ENCODE measurements around the gene SLC26A11. TPM values are rescaled to one million over a fixed set of nuclear protein-coding genes. Genes with fewer than 3 reads are reported as not detected.

SLC26A11 gene
- total and polyA plus RNA-seq, 3 donors (not counting 1 experiment from before 2014, with no cell fraction given), result 1.5 to 12.0 (median 10.2) TPM

Other genes starting within 250 kb of the SLC26A11 start
- gene TBC1D16, start 184.6 kb upstream of the SLC26A11 start, total RNA-seq, result 10 to 100 TPM; 20.7 to 28.3 TPM
- gene TBC1D16, start 184.6 kb upstream of the SLC26A11 start, polyA plus RNA-seq, result 7.5 TPM
- 1 to 10 TPM; 2.7 to 3.0 TPM for gene CCDC40, start 183.8 kb upstream of the SLC26A11 start, total RNA-seq
- 0.82 TPM for gene CCDC40, start 183.8 kb upstream of the SLC26A11 start, polyA plus RNA-seq
- gene GAA, start 118.8 kb upstream of the SLC26A11 start, total RNA-seq, result 100 to 1,000 TPM in 1 of 2 donors, 10 to 100 TPM in 1; 32.2 to 230 TPM
- 12.7 TPM for gene GAA, start 118.8 kb upstream of the SLC26A11 start, polyA plus RNA-seq
- 10 to 100 TPM; 79.7 to 86.4 TPM for gene EIF4A3, start 73.3 kb upstream of the SLC26A11 start, total RNA-seq
- gene EIF4A3, start 73.3 kb upstream of the SLC26A11 start, polyA plus RNA-seq, result 139 TPM
- 1 to 10 TPM in 1 of 2 donors, under 1 TPM in 1; 0.66 to 3.0 TPM for gene CARD14, start 50.4 kb upstream of the SLC26A11 start, total RNA-seq
- gene CARD14, start 50.4 kb upstream of the SLC26A11 start, polyA plus RNA-seq, result 0.14 TPM
- 10 to 100 TPM; 18.3 to 38.0 TPM for gene SGSH, start 94 bp upstream of the SLC26A11 start, total RNA-seq
- gene SGSH, start 94 bp upstream of the SLC26A11 start, polyA plus RNA-seq, result 11.5 TPM
- 10 to 100 TPM; 69.8 to 94.4 TPM for gene RNF213, start 40.4 kb downstream of the SLC26A11 start, total RNA-seq
- gene RNF213, start 40.4 kb downstream of the SLC26A11 start, polyA plus RNA-seq, result 25.2 TPM
- 10 to 100 TPM; 19.5 to 22.6 TPM for gene ENDOV, start 194.7 kb downstream of the SLC26A11 start, total RNA-seq
- gene ENDOV, start 194.7 kb downstream of the SLC26A11 start, polyA plus RNA-seq, result 14.4 TPM